ENCODE data around the gene CREB1.

The CREB1 gene

DNA sequence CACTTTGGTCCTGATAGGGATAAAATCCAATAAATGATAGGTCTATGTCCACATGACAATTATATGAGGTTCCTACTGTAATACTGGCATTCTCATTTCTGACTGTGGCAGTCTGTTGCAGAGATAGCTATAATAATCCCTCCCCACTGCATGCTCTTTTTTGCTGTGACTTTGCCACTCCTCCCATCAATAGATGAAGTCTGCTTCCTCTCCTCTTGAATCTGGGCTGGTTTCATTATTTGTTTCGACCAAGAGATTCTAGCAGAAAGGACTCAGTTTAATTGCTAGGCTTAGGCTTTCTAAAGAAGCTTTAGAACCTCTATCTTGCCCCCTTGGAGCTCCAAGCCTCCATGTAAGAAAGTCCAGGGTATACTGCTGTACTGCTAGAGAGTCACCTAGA lies 23.3 kb upstream of the CREB1 start:
- no peaks in the 10 kb centered on the region for H3K9me3 ChIP-seq (ENCODE audit: low read depth, low read length)
- no peak overlapping the region for H3K9ac ChIP-seq (ENCODE audit: insufficient read length)
- no peak for DNase-seq (ENCODE audit: low read depth, low spot score)
- H3K27ac ChIP-seq, result no peak overlapping the region
- no peaks in the 10 kb centered on the region for H3K36me3 ChIP-seq (ENCODE audit: insufficient read depth, low read length)
- TF ChIP-seq POLR2AphosphoS5 (IDR thresholded peaks at IDR 0.05; ENCODE audit: borderline replicate concordance, low read depth, low read length) (no peak), FOXP2 (optimal IDR thresholded peaks at IDR 0.05; ENCODE audit: control extremely low read depth, extremely low read length, insufficient read depth) (no peak), EZH2 (IDR thresholded peaks at IDR 0.05) (no peak)
- no peak overlapping the region for H3K4me3 ChIP-seq

DNA sequence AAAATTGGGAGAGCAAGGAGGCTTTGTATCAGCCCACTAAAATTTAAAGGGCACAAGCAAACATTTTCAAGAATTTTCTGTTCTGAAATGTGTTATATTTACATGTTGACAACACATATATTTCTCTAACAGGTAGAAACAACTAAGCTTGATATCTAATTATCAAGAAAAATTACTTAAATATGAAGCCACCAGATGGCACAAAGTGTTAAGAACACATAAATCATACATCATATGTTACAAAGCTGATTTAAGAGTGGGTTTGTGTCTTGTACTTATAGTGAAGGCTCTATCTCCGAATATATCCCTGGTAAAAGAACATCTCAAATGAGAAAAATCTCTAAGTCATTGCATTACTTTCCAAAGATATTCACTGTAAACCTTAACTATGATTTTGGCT lies 19.6 kb upstream of the CREB1 start:
- Histone ChIP-seq H3K27ac (no peak overlapping the region), H3K9ac (ENCODE audit: insufficient read length) (no peak overlapping the region), H3K36me3 (ENCODE audit: insufficient read depth, low read length) (no peaks in the 10 kb centered on the region), H3K9me3 (ENCODE audit: low read depth, low read length) (no peaks in the 10 kb centered on the region), H3K4me3 (no peak overlapping the region)
- no peak for DNase-seq (ENCODE audit: low read depth, low spot score)
- no peak for TF ChIP-seq POLR2AphosphoS5 (IDR thresholded peaks at IDR 0.05; ENCODE audit: borderline replicate concordance, low read depth, low read length)
- TF ChIP-seq FOXP2 (optimal IDR thresholded peaks at IDR 0.05; ENCODE audit: control extremely low read depth, extremely low read length, insufficient read depth), result no peak
- TF ChIP-seq EZH2 (IDR thresholded peaks at IDR 0.05), result no peak

DNA sequence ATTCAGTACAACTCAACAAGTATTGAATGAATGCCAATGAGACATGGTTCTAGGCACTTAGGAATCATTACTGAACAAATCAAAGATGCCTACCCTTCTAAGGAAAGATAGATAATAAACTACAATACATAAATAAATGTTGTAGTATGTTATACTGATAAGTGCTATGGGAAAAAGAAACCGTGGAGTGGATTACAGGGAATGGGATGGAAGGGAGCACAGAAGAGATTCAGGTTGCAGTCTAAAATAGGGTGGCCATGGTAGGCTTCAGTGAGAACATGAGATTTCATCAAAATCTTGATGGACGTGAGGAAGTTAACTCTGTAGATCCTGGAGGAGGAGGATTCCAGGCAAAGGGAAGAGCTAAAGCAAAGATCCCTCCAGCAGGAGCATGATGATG lies 17.9 kb upstream of the CREB1 start:
- Histone ChIP-seq H3K27ac (no peak overlapping the region), H3K9ac (ENCODE audit: insufficient read length) (no peak overlapping the region), H3K36me3 (ENCODE audit: insufficient read depth, low read length) (no peaks in the 10 kb centered on the region), H3K9me3 (ENCODE audit: low read depth, low read length) (no peaks in the 10 kb centered on the region), H3K4me3 (no peak overlapping the region)
- TF ChIP-seq EZH2 (IDR thresholded peaks at IDR 0.05), result no peak
- no peak for TF ChIP-seq FOXP2 (optimal IDR thresholded peaks at IDR 0.05; ENCODE audit: control extremely low read depth, extremely low read length, insufficient read depth)
- no peak for TF ChIP-seq POLR2AphosphoS5 (IDR thresholded peaks at IDR 0.05; ENCODE audit: borderline replicate concordance, low read depth, low read length)
- DNase-seq (ENCODE audit: low read depth, low spot score), result no peak

DNA sequence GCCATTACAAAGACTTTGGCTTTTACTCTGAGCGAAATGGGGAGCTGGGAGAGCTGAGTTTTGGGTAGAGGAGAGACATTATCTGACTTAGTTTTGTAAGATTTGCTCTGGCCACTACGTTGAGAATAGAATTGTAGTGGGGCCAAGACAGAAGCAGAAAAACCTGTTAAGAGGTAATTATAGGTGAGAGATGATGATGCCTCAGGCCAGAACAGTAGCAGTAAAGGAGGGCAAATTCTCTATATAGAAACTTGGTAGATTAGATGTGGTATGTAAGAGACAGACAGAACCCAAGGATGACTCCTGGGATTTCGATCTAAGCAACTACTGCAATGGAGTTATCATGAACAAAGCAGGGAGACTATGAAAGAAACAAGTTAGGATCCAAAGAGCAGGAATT lies 17.4 kb upstream of the CREB1 start:
- Histone ChIP-seq H3K36me3 (ENCODE audit: insufficient read depth, low read length) (no peaks in the 10 kb centered on the region), H3K9me3 (ENCODE audit: low read depth, low read length) (no peaks in the 10 kb centered on the region), H3K4me3 (no peak overlapping the region), H3K9ac (ENCODE audit: insufficient read length) (no peak overlapping the region), H3K27ac (no peak overlapping the region)
- TF ChIP-seq POLR2AphosphoS5 (IDR thresholded peaks at IDR 0.05; ENCODE audit: borderline replicate concordance, low read depth, low read length) (no peak), FOXP2 (optimal IDR thresholded peaks at IDR 0.05; ENCODE audit: control extremely low read depth, extremely low read length, insufficient read depth) (no peak), EZH2 (IDR thresholded peaks at IDR 0.05) (no peak)
- DNase-seq (ENCODE audit: low read depth, low spot score), result no peak

DNA sequence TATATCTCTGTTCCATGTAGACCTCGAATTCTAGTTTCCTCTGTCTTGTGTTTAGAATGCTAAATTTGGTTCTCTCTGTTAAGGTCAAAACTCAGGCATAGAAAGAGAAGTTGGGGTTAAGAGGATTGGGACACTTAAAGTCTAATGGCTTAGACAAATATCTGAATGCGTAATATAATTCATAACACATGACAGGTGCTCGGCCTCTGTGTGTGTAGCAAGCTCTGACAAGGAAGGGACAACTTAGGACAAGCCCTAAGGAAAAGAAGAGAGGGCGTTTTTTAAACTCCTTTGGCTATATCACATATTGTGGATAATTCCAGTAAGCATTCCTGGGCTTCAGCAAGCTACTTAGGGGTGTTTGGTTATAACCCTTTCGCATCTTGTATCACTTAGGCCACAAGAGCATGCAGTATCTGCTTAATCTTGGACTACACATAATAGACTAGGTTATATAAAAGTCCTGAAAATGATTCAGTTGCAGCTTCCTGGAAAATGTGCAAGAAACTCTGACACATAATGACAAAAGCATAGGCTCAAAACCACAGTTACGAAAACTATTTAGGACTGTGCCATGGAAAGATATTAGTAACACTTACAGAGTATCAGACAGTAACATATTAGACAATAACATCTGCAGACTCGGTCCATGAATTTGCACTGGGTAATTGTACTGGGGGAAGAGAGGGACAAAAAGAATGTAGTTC lies 16.1 kb upstream of the CREB1 start:
- Histone ChIP-seq H3K4me3 (no peak overlapping the region), H3K9me3 (ENCODE audit: low read depth, low read length) (no peaks in the 10 kb centered on the region), H3K36me3 (ENCODE audit: insufficient read depth, low read length) (no peaks in the 10 kb centered on the region), H3K27ac (no peak overlapping the region), H3K9ac (ENCODE audit: insufficient read length) (no peak overlapping the region)
- no peak for DNase-seq (ENCODE audit: low read depth, low spot score)
- no peak for TF ChIP-seq FOXP2 (optimal IDR thresholded peaks at IDR 0.05; ENCODE audit: control extremely low read depth, extremely low read length, insufficient read depth)
- TF ChIP-seq EZH2 (IDR thresholded peaks at IDR 0.05), result no peak
- no peak for TF ChIP-seq POLR2AphosphoS5 (IDR thresholded peaks at IDR 0.05; ENCODE audit: borderline replicate concordance, low read depth, low read length)

DNA sequence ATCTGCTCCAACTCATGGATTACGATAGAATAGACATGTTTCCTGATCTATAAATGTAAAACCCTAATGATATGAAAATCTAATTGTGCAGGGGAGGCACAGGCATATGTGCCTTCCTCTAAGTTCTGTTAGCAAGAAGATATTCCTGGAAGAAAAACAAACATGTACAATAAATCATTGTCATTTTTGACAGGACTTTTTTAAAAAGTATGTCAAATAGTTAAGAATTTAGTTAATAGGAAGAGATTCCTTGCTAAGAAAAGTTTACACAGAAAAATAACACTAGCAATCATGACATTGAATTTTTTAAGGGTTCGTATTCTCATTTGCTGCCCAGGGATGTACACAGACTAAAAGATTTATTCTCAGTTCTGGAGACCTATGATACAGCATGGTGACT lies 15.3 kb upstream of the CREB1 start:
- H3K4me3 ChIP-seq, result no peak overlapping the region
- no peaks in the 10 kb centered on the region for H3K36me3 ChIP-seq (ENCODE audit: insufficient read depth, low read length)
- DNase-seq (ENCODE audit: low read depth, low spot score), result no peak
- no peak overlapping the region for H3K27ac ChIP-seq
- no peak overlapping the region for H3K9ac ChIP-seq (ENCODE audit: insufficient read length)
- H3K9me3 ChIP-seq (ENCODE audit: low read depth, low read length), result no peaks in the 10 kb centered on the region
- no peak for TF ChIP-seq EZH2 (IDR thresholded peaks at IDR 0.05)
- TF ChIP-seq POLR2AphosphoS5 (IDR thresholded peaks at IDR 0.05; ENCODE audit: borderline replicate concordance, low read depth, low read length), result no peak
- TF ChIP-seq FOXP2 (optimal IDR thresholded peaks at IDR 0.05; ENCODE audit: control extremely low read depth, extremely low read length, insufficient read depth), result no peak

DNA sequence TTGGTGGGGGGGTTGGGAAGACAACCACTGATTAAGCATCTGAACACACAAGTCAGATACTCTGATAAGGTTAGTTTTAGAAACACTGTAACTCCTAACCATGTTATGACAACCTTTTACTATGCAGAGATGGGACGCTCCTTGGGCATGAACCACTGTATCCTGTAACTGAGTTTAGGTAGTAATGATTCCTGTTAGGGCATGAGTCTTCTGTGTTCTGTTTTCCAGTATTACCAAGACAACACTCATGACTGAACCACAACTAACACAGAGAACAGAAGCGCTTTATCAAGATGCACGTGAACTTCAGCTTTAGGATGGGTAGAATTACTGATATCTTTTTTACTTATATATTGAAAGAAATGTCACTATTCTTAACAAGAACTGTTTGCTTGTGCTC lies 14.1 kb upstream of the CREB1 start:
- TF ChIP-seq EZH2 (IDR thresholded peaks at IDR 0.05), result no peak
- TF ChIP-seq POLR2AphosphoS5 (IDR thresholded peaks at IDR 0.05; ENCODE audit: borderline replicate concordance, low read depth, low read length), result no peak
- TF ChIP-seq FOXP2 (optimal IDR thresholded peaks at IDR 0.05; ENCODE audit: control extremely low read depth, extremely low read length, insufficient read depth), result no peak
- H3K9ac ChIP-seq (ENCODE audit: insufficient read length), result no peak overlapping the region
- H3K9me3 ChIP-seq (ENCODE audit: low read depth, low read length), result no peaks in the 10 kb centered on the region
- H3K27ac ChIP-seq, result no peak overlapping the region
- no peaks in the 10 kb centered on the region for H3K36me3 ChIP-seq (ENCODE audit: insufficient read depth, low read length)
- H3K4me3 ChIP-seq, result no peak overlapping the region
- DNase-seq (ENCODE audit: low read depth, low spot score), result no peak

DNA sequence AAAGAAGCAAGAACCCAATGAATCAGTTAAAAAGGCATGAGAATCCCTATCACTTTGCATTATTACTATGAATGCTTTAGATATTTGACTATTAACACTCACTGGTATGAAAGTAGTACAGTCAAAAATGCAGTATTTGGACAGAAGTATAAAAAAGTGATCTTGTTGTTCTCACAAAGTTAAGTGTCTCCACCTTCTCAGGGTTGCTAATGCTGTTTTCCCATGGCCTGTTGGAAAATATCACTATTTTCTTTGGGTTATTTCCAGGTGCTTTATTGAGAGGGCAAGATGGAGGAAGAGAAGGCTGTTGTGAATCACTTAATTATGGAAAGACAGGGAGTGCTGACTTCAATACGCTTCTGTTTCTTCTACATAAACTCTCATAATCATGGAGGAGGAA lies 13.6 kb upstream of the CREB1 start:
- Histone ChIP-seq H3K36me3 (ENCODE audit: insufficient read depth, low read length) (no peaks in the 10 kb centered on the region), H3K9me3 (ENCODE audit: low read depth, low read length) (no peaks in the 10 kb centered on the region), H3K4me3 (no peak overlapping the region), H3K27ac (no peak overlapping the region), H3K9ac (ENCODE audit: insufficient read length) (no peak overlapping the region)
- TF ChIP-seq EZH2 (IDR thresholded peaks at IDR 0.05) (no peak), FOXP2 (optimal IDR thresholded peaks at IDR 0.05; ENCODE audit: control extremely low read depth, extremely low read length, insufficient read depth) (no peak), POLR2AphosphoS5 (IDR thresholded peaks at IDR 0.05; ENCODE audit: borderline replicate concordance, low read depth, low read length) (no peak)
- no peak for DNase-seq (ENCODE audit: low read depth, low spot score)

DNA sequence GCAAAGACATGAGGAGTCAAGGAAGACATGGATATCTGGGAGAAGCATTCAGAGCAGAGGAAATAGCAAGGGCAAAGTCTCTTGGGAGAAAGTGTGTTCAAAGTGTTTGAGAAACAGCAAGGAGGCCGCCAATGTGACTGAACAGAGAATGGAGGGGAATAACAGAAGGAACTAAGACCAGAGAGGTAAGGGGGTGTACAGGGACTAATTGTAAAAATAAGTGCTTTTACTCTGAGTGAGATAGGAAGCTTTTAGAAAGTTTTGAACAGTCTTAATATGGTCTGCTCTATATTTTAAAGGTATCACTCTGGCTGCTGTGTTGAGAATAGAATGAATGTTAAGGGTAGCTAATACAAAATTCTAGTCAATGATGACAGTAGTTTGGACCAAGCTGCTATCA lies 6.8 kb upstream of the CREB1 start:
- no peak overlapping the region for H3K27ac ChIP-seq
- TF ChIP-seq POLR2AphosphoS5 (IDR thresholded peaks at IDR 0.05; ENCODE audit: borderline replicate concordance, low read depth, low read length), result no peak
- no peak for TF ChIP-seq FOXP2 (optimal IDR thresholded peaks at IDR 0.05; ENCODE audit: control extremely low read depth, extremely low read length, insufficient read depth)
- no peak for TF ChIP-seq EZH2 (IDR thresholded peaks at IDR 0.05)

More for the DNA sequence above, 6.8 kb upstream of the CREB1 start:
- Histone ChIP-seq H3K9ac (ENCODE audit: insufficient read length) (no peak overlapping the region), H3K9me3 (ENCODE audit: low read depth, low read length) (no peaks in the 10 kb centered on the region), H3K4me3 (no peak overlapping the region), H3K36me3 (ENCODE audit: insufficient read depth, low read length) (no peaks in the 10 kb centered on the region)
- no peak for DNase-seq (ENCODE audit: low read depth, low spot score)
